Central memory CD8-positive, alpha-beta T cell (primary cell): Measurements from ENCODE around the gene PAIP2.

Experiments
- ATAC-seq: fragments of 150-1000 bp; cut with Tn5 transposase; replicated peaks from 2 replicates; pipeline ENCODE4 v1.10.0; 2022; ENCODE audit warnings: mild to moderate bottlenecking, moderate FRiP score, moderate number of reproducible peaks; ENCODE audit not compliant: poor library complexity, severe bottlenecking; ENCODE audit errors: extremely low read depth
- DNase-seq, 2 donors: peaks; one replicate each; pipeline ENCODE4 v3.0.0; 2021; ENCODE audit warnings: low spot score in 2 of 2
- H3K27ac Mint-ChIP-seq: one replicate; pipeline ENCODE4 v1.8.0; 2022; ENCODE audit warnings: low read depth, mild to moderate bottlenecking, moderate library complexity, mixed read lengths
- H3K27me3 Mint-ChIP-seq: one replicate; pipeline ENCODE4 v1.8.0; 2022; ENCODE audit warnings: mixed read lengths
- H3K36me3 Mint-ChIP-seq: one replicate; pipeline ENCODE4 v1.8.0; 2022; ENCODE audit warnings: mild to moderate bottlenecking, moderate library complexity, mixed read lengths; ENCODE audit not compliant: insufficient read depth
- H3K4me1 Mint-ChIP-seq: one replicate; pipeline ENCODE4 v1.8.0; 2022; ENCODE audit warnings: mixed read lengths
- H3K4me3 Mint-ChIP-seq: one replicate; pipeline ENCODE4 v1.8.0; 2022; ENCODE audit warnings: mild to moderate bottlenecking, moderate library complexity, mixed read lengths
- H3K9me3 Mint-ChIP-seq: one replicate; pipeline ENCODE4 v1.8.0; 2022; ENCODE audit warnings: mixed read lengths

Gene PAIP2

DNA sequence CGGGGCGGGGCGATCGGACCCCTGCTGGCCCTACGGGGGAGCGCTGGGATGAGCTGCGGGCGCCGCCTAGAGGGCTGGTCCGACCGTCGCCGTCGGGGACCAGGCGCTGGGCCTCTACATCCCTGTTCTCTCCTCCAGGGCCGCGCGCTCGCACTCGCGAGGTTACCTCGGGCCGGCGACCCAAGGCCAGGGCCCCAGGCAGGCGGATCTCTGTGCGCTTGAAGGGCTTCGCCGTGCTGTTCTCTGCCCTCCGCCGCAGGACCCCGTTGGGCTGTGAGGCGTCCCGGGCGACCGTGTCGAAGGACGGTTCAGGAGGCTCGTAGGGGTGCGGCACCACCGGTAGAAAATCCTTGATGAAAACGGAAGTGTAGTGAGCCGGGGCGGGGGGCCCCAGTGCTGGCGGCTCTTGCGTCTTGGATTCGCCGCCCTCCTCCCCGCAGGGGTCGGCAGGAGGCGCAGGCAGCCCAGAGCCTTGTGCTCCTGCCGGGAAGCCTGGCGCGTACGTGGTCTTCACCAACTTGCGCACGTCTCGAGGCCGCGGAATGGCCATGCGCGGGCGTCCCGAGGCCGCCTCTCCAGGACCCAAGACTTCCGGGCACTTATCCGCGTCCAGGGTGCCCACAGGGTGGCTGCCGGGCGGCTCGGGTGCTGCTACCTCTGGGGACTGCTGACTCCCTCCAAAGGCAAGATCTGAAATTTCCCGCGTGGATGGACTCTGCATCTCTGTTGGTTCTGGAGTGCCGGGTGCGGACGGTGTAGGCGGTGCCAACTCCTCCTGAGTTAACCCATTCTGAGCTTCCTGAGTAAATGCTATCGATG, 51.2 kb downstream of the PAIP2 start:
- DNase-seq: peak; percentile 62 to 72
- Mint-ChIP-seq H3K4me1 (peaks cover 40% of the 10 kb centered on the region), H3K9me3 (no peaks in the 10 kb centered on the region), H3K27ac (peak overlapping the region; percentile 78), H3K4me3 (peak overlapping the region; percentile 87), H3K36me3 (peaks cover 21% of the 10 kb centered on the region), H3K27me3 (no peaks in the 10 kb centered on the region)
- peak; percentile 55 for ATAC-seq

DNA sequence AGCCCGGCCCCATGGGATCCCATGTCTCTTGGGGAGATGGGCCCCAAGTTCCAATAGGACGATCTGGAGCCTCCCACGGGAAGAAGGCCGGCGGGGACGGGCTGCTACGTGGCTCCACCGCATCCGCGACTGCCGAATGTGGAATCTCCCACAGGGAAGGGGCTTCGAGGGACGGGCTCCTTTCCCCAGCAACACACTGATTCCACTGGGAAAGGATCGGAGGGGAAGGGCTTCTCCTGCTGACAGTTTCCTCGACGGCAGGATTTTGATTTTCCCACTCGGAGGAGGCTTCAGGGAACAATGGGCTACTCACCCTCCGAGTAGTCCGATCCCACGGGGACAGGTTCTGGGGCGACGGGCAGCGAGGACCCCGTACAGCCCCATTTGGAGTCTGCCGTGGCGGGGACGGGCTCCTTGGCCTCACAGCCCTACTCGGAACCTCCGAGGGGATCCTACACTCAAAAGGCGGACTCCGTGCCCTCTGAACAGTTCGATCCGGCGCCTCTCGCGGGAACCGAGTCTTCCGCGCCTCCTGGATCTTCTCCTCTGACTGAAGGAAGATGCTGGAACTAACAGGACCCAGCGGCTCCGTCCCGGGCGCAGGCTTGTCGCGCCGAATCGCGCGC, 52.0 kb downstream of the PAIP2 start:
- Mint-ChIP-seq H3K4me1 (peaks cover 40% of the 10 kb centered on the region), H3K27me3 (no peaks in the 10 kb centered on the region), H3K36me3 (peaks cover 19% of the 10 kb centered on the region), H3K4me3 (peak overlapping the region; percentile 87), H3K9me3 (no peaks in the 10 kb centered on the region), H3K27ac (peak overlapping the region; percentile 78)
- DNase-seq (no peak), ATAC-seq (no peak)

DNA sequence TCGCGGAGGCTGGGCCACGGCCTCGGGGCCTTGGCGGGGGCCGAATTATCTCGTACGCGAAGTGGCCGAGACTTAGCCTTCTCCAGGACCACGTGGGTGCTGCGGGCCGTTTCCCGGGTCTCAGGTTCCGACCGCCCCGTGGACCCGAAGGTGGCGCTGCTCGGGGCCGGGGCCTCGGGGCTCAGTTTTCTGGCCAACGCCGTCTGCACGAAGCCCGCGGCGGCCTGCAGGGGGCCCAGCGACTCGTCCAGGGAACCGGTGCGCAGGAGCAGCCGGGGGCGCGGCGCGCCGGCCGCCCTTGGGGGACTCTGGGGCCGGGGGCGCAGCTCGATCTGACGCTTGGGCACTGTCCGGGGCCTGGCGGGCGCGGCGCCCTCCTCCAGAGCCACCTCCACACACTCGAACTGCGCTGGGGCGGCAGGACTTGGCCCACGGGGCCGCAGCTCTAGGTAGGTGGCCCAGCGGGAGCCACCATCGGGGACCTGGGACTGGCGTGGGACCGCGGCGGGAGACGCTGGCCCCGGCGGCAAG, 52.5 kb downstream of the PAIP2 start:
- no peaks in the 10 kb centered on the region for H3K27me3 Mint-ChIP-seq
- ATAC-seq (no peak), DNase-seq (no peak)
- H3K9me3 Mint-ChIP-seq: no peaks in the 10 kb centered on the region
- peaks cover 19% of the 10 kb centered on the region for H3K36me3 Mint-ChIP-seq
- peaks cover 39% of the 10 kb centered on the region for H3K4me1 Mint-ChIP-seq
- H3K27ac Mint-ChIP-seq: no peak overlapping the region
- H3K4me3 Mint-ChIP-seq: peak overlapping the region; percentile 87

DNA sequence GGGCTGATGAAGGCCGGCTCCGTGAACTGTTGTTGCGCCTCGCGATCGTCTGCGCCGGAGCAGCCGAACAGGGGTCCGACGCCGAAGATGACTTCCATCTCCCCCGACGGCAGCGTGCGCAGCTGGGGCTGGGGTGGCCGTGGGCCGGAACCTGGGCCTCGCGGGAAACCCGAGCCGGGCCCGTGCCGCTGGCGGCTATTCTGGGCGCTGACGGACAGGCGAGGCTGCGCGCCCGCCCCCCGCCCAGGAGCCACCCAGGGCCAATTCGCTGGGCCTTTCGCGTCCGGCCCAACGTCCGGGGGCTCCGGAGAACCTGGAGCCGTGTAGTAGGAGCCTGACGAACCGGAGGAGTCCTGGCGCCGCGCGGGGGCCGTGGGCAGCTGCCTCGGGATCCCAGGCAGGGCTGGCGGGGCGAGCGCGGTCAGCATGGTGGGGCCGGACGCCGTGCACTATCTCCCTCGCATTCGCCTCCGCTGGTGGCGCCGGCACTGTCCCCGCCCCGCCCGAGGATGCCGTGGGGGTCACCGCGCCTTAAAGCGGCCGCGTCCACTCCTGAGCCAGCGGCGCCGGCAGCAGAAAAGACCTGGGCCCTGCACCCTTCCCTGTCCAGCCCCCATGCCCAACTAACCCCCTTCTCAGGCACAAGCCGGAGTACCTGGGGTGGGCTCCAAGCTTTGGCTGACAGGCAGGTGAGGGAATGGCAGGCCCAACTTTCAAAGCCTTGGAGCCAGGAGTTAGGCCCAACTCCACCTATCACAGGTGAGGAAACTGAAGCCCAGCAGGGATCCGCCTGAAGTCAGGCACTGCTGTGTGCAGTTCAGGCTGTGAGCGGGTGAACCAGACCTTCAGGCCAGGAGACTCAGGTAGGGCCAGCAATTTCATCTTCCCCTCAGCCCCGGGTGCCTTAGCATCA, 53.3 kb downstream of the PAIP2 start, which contains the start of gene PROB1:
Gene PROB1 (minus strand): TSS at position 451 of the 913 bp plus-strand sequence. CDS start 23 bp downstream, at position 428.
- no peak for ATAC-seq
- DNase-seq: no peak
- Mint-ChIP-seq H3K36me3 (peaks cover 12% of the 10 kb centered on the region), H3K27ac (no peak within 1 kb of the TSS), H3K4me3 (peak within 1 kb of the TSS; percentile 87), H3K9me3 (no peaks in the 10 kb centered on the region), H3K27me3 (no peaks in the 10 kb centered on the region), H3K4me1 (peaks cover 38% of the 10 kb centered on the region)

DNA sequence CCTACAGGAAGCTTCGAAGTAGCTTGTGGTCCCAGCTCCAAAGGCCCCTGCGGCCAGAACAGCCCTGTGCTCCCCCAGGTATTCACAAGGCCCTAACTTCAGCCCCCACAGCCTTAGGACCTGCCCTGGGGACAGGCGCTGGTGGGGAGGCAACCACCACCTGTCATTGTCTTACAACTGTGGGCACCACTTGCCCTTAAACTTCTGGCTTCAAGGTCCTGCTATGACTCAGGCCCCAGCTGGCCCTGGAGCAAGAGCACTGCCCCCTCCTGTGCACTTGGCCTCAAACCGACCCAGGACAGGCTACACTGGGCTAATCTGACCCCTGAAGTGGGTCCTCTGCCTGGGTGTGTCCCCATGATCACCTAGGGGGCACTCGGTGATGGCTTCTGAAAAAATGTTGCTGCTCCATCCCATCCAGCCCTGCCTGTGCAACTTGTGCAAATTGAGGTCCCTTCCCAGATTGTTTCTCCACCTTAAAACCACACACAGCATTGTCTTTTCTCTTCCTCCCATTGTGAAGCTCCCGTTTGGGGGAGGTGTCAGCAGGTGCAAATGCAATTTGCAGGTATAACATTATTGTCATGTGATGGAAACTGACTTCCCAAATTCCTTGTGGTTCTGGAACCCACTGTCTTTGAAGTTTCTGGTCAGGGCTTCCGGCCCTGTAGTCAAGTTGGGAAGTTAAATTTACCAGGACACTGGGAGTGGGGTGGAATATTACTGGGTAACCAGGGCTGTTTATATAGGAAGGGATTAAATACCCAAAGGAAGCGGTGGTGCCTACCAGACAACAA, 54.4 kb downstream of the PAIP2 start:
- H3K27ac Mint-ChIP-seq: no peak overlapping the region
- H3K4me1 Mint-ChIP-seq: peaks cover 27% of the 10 kb centered on the region
- H3K4me3 Mint-ChIP-seq: peak overlapping the region; percentile 61
- no peaks in the 10 kb centered on the region for H3K9me3 Mint-ChIP-seq
- no peaks in the 10 kb centered on the region for H3K27me3 Mint-ChIP-seq
- ATAC-seq: no peak
- H3K36me3 Mint-ChIP-seq: peaks cover 10% of the 10 kb centered on the region
- DNase-seq: no peak

DNA sequence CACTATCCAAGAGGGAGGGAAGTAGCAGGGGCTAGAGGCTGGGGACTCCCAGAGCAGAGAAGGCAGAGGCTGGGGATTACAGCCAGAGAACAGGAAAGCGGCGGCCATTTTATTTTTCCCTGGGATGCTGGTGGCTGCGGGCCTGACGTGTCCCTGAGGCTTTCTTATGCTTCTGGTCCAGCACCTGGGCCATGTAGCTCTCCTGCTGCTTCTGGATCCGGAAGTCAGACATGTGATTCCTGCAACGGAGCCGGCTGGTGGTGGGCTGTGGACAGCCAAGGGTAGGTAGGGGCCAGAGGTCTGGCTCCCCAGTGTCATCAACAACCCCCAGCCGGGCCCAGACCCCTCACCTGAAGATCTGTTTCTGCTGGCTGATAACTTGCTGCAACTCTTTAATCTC, 55.0 kb downstream of the PAIP2 start:
- Mint-ChIP-seq H3K4me3 (no peak overlapping the region), H3K36me3 (peaks cover 5% of the 10 kb centered on the region)
- ATAC-seq: no peak

DNA sequence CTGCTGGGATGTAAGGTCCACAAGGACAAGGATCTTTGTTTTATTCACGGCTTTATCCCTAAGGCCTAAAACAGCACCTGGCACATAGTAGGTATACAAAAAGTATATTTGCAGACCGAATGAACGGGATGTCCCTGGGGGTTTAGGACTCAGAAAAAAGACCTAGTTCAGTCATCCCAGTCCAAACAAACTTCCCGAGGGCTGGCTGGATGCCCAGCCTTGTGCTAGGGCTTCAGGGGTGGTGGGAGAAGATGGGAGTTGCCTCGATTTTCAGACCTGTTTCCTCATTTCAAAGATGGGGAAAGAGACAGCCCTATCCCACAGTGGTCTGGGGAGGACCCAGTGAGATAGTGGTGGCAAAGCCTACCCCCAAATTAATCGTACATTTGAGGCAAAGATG, 56.3 kb downstream of the PAIP2 start:
- peaks cover 2% of the 10 kb centered on the region for H3K36me3 Mint-ChIP-seq
- H3K27me3 Mint-ChIP-seq: no peaks in the 10 kb centered on the region
- no peak overlapping the region for H3K4me3 Mint-ChIP-seq
- H3K9me3 Mint-ChIP-seq: no peaks in the 10 kb centered on the region
- ATAC-seq (no peak), DNase-seq (no peak)
- H3K4me1 Mint-ChIP-seq: peaks cover 17% of the 10 kb centered on the region
- H3K27ac Mint-ChIP-seq: no peak overlapping the region

More for the DNA sequence above, 55.0 kb downstream of the PAIP2 start:
- Mint-ChIP-seq H3K27ac (no peak overlapping the region), H3K27me3 (no peaks in the 10 kb centered on the region), H3K9me3 (no peaks in the 10 kb centered on the region), H3K4me1 (peaks cover 21% of the 10 kb centered on the region)
- DNase-seq: no peak

DNA sequence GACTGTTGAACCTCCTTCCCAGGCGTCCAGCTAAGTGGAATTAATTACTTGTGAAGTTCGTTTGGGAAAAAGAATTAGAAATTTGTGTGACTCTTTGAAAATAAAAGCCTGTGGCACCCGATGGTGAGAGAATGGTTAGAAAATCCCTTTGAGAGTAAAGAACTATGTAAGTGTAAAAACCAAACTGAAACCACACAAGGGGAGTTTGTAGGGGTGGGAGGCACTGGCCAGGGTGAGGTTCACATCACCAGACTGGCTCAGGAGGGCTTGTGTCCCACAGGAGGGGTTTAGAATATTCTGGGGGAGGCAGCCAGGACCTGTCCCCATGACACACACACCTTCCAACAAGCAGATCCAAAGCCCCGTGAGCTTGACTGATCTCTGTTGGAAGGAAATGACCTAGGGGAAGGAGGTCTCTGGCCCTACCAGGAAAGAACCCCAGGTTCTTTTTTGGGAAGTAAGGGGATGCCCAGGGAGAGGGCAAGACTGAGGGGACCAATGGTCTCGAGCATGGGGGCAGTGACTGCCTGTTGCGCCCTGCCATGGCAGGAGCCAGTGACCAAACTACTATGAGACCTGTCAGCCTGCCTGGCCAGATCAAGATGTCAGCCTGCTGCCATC, 58.0 kb downstream of the PAIP2 start:
- Mint-ChIP-seq H3K9me3 (no peaks in the 10 kb centered on the region), H3K27me3 (no peaks in the 10 kb centered on the region), H3K27ac (no peak overlapping the region), H3K4me3 (no peak overlapping the region), H3K36me3 (peaks cover 6% of the 10 kb centered on the region), H3K4me1 (peaks cover 31% of the 10 kb centered on the region)
- DNase-seq (no peak), ATAC-seq (no peak)

DNA sequence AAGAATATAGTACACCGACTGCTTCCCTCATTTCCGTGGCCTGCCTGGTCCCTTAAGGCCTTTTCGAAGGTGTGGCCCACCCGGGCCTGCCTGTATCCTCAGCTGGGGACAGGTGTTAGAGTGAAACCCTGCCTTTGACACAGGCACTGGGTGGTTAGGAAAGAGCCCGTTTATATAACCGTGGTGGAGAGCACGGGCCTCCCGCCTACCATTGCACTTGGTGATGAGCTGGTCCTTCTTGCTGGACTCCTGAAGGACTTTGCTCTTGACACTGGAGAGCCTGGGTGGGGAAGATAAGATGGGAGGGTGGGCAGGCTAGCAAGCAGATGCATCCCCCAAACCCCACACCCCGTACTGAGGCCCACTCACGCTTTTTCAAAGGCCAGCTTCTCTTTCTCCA, 59.9 kb downstream of the PAIP2 start:
- H3K4me1 Mint-ChIP-seq: peaks cover 33% of the 10 kb centered on the region
- no peak for ATAC-seq
- H3K9me3 Mint-ChIP-seq: no peaks in the 10 kb centered on the region
- no peak overlapping the region for H3K27ac Mint-ChIP-seq
- no peak for DNase-seq
- no peak overlapping the region for H3K4me3 Mint-ChIP-seq
- H3K27me3 Mint-ChIP-seq: no peaks in the 10 kb centered on the region
- H3K36me3 Mint-ChIP-seq: peaks cover 6% of the 10 kb centered on the region

DNA sequence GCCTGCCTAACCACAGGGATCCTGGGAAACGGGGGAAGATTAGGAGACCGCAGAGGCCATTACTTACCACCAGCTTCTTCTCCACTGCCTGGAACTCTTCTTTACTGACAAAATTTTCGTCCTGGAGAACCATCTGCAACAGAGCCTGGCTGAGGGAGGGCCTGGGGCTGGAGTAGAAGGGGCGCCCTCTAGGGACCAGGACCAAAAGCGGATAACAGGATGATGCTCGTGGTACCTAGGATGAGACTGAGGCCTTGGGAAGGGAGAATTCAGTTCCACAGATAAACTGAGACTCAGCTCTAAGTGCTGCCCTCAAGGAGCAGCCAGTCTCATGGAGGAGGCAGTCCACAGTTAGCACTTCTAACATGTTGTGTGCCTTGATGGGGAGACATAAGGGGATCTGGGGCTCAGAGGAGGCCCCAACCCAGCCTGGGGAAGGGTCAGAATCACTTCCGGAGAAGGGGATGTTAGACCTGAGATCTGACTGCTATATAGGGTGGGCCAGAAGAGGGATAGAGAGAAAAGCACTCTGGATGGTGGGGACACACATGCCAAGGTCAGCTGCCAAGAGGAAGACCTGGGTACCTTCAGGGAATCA, 61.0 kb downstream of the PAIP2 start:
- Mint-ChIP-seq H3K36me3 (peaks cover 6% of the 10 kb centered on the region), H3K9me3 (no peaks in the 10 kb centered on the region), H3K27me3 (no peaks in the 10 kb centered on the region), H3K27ac (peak overlapping the region; percentile 87), H3K4me1 (peaks cover 33% of the 10 kb centered on the region), H3K4me3 (peak overlapping the region; percentile 81)
- ATAC-seq (no peak), DNase-seq (no peak)

DNA sequence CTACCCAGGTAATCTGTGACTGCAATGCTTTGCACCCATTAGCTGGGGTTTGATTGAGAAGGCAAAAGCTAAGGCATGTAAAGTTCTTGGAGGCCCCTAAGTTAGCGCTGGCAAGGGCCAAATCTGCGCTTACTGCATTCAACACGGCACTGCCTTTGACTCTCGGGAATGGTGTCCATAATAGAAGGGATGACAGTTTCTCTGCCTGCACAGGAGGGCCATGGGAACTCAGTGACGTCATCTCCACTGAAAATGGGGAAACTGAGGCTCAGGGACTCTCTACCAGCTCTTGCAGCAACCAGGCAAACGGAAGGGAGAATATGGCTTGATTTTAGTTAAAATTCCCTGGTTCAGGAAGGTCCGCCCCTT, 61.7 kb downstream of the PAIP2 start:
- Mint-ChIP-seq H3K9me3 (no peaks in the 10 kb centered on the region), H3K27ac (peak overlapping the region; percentile 86), H3K36me3 (peaks cover 6% of the 10 kb centered on the region), H3K4me1 (peaks cover 33% of the 10 kb centered on the region), H3K4me3 (peak overlapping the region; percentile 81), H3K27me3 (no peaks in the 10 kb centered on the region)
- ATAC-seq (no peak), DNase-seq (no peak)
